Embryonic facial prominence (tissue), 1 donor: ENCODE results near the gene DNASE1L3.

Experiments
- DNase-seq: peaks from one replicate; pipeline ENCODE4 v3.0.0-alpha.2; 2016; ENCODE audit errors: extremely low spot score

The DNASE1L3 gene

DNA sequence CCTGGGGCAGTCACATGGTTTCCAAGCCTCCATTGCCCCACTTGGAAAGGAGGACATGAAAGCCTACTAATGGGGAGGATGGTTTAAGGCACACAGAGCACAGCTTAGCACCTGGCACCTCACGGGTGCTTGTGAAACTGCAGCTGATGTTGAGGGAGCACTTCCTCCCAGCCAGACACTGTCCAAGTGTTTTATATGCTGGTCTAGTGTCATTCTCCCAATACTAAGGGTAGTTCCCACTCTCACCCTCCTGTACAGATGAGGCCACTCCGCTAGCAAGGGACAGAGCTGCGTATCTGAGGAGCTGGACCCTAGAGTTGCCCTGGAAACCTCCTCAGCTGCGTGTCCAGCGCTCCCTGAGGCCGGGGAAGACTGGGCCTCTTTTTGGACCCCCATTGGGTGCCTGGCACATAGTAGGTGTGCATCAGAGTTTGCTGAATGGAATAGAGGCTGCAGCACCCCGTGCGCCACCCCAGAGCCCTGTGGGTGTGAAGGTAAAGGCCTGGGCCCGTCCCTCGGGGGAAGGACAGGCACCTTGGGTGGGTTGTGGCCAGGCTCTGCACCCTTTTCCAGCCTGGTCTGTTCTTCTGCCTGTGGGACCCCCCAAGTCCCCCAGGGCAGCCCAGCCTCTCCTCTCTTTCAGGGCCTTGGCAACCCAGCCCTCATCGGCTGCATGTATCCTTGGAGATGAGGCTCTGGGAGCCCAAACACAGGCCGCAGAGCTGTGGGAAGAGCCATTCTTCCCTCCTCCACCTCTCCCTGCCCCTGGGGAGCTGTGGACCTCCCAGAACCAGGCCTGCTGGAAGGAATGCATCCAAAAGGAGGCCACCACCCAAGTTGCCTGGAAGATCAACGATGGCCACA, 31.3 kb downstream of the DNASE1L3 start:
- DNase-seq, result no peak

DNA sequence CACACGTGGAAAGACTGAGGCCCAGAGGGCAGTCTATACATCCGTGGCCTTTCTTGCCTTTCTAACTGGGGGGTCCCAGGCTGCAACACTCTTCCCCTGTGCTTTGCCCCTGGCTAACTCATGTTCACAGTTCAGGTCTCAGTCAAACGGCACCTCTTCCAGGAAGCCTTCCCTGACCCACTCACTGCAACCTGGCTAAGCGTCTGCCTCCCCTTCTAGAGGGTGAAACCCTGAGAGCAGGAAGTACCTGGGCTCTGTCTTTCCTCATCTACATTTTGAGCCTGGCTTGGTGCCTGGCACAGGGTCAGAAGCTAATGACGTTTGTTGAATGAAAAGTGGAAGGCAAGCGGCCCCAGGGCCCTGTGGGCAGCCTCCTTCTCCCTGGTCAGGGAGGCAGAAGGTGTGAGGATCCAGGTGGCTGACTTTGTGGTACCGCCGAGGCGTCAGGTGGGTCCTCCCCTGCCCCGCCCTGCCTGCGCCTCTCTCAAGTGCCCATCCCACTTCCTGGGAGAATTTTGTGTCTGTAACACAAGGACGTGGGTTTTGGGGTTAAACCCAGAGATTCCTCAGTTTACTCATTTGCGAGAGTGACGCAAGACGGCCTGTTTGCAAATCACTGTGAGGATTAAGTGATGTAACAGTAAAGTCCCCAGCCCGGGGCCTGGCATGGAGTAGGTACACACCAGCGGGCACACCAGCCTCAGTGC, 32.1 kb downstream of the DNASE1L3 start:
- no peak for DNase-seq

DNA sequence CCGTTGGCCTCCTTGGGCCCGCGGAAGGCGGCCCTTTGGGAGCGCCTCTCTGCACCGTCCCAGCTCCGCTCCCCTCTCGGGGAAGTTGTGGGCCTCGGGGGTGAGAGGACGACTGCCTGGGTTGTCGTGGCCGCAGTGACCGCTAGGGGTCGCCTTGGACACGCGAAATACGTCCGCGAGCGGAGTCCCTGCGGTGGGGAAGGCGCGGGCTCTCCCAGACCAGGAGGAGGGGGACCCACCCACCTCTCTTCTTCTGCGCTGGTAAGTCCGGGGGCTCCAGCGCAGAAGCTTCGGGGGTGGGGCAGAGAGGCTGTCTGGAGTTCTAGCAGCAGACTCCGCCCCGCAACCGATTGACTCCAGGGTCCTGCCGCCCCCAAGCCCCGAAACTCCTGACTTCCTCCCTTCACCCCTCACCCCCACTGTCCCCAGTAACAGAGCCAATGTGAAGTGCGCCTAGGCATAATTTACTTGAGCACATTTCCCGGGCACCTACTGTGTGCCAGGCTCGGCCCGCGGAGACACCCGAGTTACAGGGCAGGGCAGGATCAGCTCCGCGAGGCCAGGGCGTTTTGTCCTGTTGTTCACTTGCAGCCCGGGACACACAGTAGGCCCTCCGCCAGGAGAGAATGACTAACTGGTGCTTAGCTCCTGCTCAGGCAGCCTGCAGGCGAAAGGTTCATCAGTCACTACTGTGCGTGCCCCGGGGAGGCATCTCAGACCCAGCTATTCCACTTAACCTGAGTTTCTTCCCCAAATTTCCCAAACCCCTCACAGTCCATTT, 32.8 kb downstream of the DNASE1L3 start:
- DNase-seq, result peak; percentile 68

DNA sequence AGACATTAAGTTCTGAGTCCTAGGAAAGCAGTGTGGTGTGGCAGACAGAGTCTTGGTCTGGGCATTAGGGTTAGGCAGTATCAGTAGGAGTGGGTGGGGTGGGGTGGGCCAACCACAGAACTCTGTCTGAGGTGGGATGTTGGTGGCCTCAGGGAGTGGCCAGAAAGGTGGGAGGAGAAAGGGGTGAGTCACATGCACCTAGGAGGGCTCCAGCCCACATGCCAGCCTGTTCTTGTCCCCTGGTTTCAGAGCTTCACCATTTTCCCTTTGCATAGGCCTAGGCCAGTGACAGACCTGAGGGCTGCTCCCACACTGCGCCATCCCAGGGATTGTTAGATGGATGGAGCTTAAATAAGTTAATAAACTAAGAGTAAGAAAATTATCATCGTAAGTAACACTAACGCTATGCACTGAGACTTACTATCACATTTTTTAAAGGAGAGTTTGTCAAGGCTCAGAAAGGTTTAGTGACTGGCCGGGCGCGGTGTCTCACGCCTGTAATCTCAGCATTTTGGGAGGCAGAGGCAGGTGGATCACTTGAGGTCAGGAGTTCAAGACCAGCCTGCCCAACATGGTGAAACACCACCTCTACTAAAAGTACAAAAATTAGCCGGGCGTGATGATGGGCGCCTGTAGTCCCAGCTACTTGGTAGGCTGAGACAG, 33.8 kb downstream of the DNASE1L3 start:
- no peak for DNase-seq

DNA sequence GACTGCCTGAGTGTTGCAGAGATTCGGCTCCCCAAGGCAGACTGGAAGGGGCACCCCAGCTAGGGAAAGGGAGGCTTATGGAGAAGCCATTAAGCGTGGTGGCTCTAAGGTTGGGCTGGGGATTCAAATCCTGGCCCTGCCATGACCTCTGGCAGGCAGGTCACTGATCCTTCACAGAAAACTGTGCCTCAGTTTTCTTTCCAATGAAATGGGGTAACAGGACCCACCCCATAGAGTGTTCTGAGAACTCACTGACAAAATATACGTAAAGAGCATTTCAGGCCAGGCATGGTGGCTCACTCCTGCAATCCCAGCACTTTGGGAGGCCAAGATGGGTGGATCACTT, 34.6 kb downstream of the DNASE1L3 start:
- DNase-seq, result no peak

DNA sequence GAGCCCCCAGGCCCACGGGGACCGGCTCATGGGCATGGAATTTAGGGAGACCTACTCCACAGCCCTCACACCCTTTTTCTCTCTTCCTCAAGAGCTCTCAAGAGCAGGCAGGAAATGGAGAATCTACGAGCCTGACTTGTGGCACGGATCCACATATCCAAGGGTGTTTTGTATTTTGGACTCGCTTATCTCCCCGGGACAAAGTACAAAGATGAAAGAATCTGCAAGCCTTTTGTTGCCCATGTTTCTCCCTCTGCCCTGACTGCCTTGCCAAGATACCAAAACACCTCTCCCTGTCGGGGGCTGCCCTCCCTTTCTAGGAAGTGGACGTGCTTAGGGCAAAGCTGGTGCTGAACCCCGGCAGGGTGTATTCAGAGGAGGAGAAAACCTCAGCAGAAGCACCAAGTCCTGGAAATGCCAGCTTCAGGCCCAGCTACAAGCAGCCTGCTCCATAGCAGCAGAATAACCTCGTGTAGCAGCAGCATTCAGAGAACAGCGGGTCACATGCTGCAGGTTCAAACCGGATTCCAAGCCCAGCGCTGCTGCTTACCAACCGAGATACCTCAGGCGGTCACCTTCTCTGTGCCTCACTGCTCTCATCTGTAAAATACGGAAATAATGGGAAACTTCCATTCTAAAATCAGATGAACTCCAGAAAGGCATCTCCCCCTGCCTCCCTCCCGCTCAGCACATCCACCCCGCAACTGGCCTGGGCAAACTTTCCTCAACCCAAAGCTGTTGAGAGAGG, 35.2 kb downstream of the DNASE1L3 start:
- no peak for DNase-seq

DNA sequence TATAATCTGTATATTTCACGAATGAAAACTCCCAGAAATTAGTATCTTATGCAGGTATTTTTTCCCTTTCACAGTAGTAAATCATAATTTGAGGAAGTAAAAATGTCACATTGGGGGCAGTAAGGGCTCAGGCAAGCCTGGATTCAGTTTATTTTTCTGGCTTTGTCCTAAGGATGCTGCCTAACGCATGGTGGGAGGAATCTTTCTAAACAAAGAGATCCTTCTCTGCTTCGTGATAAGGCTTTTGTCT, 35.7 kb downstream of the DNASE1L3 start:
- DNase-seq, result no peak

DNA sequence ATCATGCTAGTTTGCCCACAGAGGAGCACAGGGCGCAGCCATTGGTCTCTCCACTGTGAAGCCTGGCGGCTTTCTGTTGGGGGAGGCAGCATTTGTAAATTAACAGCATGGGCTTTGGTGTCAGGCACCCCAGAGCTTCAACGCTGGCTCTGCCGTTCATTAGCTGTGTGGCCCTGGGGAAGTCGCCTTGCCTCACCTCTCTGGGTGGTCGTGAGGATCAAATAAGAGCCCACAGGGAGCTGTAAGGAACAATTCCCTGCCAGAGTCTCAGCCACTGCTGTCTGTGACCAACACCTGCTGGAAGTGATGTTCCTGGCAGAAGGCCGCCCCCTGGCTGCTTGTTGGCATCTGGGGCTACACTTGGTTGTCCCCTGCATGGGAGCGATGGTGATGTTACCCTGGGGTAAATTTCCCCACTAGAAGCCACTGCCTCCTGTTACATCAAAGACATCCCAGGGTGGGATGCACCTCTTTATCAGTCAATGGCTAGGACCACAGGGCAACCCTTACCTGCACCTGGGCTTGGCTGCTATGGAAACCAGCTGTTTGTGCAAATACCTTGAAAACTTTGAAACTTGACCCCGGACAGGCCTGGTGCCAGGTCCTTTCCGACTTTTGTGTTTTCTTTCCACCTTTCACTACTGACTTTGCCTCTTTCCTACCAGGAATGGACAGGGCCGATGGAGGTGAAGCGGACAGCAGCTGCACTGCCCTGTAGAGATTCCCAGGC, 36.9 kb downstream of the DNASE1L3 start:
- no peak for DNase-seq

DNA sequence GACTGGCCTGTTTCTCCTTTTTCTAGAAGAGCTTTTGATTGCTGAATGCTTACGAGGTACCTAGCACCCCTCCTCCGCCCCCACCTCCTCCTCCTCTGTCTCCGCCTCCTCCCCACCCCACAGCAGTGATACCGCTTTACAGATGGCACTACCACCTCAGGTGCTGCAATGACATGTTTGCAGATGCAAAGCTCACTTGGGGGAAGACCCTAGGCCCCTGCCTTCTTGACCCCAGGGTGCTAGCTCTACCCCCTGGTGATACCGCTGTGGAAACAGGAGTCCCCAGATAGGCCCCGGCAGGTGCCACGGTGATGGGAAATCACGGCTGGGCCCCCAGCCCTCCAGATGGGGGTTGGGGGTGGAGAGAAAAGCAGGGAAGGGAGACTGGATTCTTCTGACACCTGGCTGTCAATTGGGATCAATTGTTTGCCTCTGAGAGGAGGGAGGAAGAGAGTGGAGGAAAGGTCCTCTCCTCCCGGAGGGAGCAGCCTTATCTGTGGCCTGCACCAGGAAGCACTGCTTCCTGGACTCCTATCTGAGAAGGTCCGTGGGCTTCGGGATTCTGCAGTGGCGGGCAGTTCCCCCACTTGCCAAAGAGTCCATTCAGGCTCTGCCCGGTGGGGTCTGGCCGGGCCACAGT, 37.6 kb downstream of the DNASE1L3 start:
- no peak for DNase-seq

DNA sequence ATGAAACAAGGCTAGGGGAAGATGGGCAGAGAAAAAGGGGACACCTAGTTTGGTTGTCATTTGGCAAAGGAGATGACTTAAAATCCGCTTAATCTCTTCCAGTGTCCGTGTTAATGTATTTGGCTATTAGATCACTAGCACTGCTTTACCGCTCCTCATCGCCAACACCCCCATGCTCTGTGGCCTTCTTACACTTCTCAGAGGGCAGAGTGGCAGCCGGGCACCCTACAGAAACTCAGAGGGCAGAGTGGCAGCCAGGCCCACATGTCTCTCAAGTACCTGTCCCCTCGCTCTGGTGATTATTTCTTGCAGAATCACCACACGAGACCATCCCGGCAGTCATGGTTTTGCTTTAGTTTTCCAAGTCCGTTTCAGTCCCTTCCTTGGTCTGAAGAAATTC, 39.6 kb downstream of the DNASE1L3 start:
- DNase-seq, result no peak

DNA sequence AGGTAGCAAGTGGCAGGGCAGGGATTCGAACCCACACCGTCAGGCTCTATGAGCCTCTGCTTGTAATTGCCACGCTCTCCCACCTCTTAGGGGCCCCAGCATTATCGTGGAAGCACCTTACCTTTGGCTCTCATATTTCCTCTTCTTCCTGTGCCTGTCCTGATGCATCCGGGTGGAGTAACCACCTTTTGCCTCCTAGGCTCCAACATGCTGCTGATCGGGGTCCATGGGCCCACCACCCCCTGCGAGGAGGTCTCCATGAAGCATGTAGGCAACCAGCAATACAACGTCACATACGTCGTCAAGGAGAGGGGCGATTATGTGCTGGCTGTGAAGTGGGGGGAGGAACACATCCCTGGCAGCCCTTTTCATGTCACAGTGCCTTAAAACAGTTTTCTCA, 40.4 kb downstream of the DNASE1L3 start:
- no peak for DNase-seq

DNA sequence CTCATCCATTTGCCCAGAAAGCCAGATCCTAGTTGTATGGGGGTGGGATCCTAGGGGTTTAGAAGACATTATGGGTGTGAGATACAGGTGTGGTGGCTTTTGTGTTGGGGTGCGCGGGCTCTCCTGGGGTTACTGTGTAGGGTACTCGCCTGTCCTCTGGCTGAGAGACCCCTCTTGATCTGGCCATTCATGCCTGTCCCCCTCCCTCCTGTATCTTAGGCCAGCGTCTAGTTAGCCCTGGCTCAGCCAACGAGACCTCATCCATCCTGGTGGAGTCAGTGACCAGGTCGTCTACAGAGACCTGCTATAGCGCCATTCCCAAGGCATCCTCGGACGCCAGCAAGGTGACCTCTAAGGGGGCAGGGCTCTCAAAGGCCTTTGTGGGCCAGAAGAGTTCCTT, 41.4 kb downstream of the DNASE1L3 start:
- DNase-seq, result no peak

DNA sequence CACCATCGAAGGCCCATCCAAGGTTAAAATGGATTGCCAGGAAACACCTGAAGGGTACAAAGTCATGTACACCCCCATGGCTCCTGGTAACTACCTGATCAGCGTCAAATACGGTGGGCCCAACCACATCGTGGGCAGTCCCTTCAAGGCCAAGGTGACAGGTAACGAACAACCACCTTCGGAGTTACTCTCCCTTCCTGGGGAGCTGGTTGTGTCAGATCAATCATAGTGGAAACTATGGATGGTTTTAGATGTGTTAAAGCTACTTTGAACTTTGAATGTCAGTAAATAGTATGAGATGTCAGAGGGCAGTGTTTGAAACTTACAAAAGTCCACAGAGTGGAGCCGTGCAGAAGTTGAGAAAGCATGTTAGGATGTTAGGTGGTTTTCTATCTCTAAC, 42.3 kb downstream of the DNASE1L3 start:
- no peak for DNase-seq

DNA sequence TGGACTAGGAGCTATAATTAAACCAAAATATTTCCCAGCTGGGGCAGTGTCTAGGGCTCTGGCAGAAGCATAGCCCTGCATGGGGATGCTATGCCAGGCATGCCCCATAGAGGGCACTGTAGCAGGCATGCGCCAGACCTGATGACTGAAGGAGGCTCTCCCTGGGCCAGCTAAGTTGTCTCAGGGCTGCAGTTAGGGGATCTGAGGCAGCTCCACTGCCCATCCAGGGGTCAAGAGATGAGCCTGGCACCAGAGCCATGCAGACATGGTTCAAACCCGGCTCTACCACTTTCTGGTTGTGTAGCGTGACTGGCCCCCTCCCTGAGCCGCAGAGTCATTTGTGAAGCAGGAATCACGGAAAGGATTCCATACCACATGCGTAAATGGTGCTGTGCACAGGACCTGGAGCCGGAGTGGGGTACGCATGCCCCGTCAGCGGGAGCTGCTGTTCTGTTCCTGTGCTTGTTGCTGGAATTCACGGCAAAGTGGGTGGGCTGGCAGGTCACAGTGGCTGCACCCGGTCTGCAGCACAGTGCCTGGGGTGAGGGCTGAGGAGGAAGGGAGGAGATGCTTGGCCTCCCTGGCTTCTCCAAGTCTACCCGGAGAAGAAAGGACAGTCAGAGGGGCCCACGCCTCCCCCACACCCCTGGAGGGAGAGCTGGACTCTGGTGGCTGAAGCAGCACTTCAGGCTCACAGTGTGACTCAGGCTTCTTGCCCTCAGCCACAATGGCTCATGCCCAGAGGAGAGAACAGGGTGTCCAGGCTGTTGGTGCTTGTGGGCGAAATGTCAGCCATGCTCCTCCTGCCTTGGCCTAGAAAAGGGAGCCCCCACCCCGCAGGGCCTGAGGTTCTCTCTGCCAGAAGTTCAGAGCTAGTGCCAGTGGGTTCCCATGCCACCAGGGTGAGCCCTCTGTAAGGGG, 43.1 kb downstream of the DNASE1L3 start:
- no peak for DNase-seq

DNA sequence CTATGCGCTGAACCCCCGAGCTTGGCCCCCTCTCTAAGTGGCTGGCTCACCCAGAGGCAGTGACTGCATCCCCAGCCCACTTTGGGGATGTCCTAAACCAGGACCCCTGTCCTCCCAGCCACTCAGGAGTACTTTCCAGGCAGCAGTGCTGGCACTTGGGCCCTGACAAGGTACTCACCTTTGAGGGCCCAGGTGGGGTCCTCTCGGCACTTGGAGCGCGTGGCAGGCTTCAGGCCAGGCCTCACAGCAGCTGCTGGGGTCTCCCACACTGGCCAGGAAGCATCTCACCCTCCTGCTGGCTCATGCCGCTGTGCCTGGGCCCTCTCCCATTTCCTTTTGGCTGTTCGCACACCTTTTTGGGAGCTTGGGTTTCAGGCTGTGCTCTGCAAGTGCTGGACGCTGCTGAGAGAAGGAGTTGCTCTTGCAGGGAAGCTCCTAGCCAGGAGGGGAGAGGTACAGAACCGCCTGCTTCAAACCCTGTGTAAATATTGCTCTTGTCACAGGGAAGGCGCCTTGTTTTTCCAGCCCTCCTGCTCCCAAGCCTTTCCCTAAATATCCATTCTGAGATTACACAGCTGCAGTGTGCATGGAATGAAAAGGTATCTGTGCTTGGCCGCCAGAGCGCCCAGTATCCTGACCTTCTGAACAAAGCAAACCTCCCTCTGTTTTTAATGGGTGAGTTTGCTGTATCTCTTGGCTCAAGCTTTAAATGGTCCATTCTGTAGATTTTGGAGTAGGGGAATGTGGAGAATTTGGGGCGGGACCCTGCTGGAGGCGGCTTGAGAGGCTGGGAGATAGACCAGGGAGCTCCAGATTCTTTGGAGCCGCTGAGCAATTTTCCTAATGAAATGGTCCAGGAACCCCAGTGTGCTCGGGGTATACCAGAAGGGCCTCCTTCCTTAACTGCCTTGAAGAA, 45.6 kb downstream of the DNASE1L3 start:
- no peak for DNase-seq

DNA sequence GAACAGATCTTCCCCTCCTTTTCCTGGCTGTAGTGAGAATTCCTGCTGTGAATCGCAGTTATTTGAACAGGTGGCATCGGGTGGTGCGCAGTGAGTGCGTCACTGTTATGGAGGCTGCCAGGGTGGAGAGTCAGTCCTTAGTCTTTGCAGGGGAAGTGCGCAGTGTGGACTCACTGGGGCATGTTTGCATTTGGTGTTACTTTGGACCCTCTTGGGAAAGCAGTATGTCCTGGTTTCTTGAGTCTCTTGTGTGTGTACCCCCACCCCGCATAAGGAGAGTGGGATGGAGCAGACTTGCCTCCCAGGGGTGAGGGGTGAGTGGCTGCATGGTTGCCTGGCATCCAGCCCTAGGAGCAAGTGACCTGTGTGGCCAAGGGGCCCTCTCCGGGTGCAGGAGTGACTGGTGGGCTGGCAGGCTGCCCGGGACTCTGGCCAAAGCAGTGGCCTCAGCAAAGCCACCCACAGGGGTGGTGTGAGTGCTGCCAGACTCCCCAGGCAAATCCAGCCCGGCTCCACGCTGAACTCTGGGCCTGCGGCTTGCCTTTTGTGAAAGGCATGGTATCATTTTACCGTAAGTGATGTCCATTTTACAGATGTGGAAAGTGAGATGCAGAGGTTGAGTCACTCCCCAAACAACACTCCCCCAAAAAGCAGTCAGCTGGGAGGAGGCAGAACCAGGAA, 46.4 kb downstream of the DNASE1L3 start:
- no peak for DNase-seq

DNA sequence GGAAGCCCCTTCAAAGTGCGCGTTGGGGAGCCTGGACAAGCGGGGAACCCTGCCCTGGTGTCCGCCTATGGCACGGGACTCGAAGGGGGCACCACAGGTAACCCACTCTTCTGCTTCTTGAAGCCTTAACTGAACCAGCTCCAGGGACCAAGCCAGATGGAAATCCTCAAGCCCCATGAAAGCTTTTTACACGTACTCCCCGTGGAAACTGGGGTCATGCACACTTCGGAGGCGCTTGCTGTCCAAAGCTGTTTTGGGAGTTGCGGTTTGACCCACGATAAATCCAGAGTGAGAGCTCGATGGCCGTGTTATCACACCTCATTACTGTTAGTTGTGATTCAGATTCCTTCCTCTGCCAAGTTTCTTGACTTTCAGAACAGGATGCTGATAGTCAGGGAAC, 47.5 kb downstream of the DNASE1L3 start:
- no peak for DNase-seq
